PC-3 (cell line): Measurements from ENCODE around the gene TMX3. TPM values are rescaled to one million over a fixed set of nuclear protein-coding genes. Genes with fewer than 3 reads are reported as not detected.

ENCODE experiments used
- ATAC-seq: fragments of 200-7000 bp; cut with Tn5 transposase; 2 replicates; pipeline ENCODE4 v1.9.1; 2020; ENCODE audit warnings: mild to moderate bottlenecking, moderate library complexity
- BruUV-seq: library from RNA; stranded (reverse); fragments of 400-500 nt; replicated peaks from 2 replicates; lab custom pipeline; 2021; lab: Mats Ljungman, UMichigan
- CTCF ChIA-PET: fragments of 300-600 bp; sonication (Branson Sonifier 250); formaldehyde crosslinking; loops from one replicate; lab custom pipeline; 2022; ENCODE audit warnings: antibody characterized with exemption; lab: Charles Lee
- POLR2A ChIA-PET: fragments of 300-600 bp; sonication (Branson Sonifier 250); formaldehyde crosslinking; loops from one replicate; lab custom pipeline; 2022; ENCODE audit warnings: antibody characterized with exemption; ENCODE audit not compliant: unreplicated experiment; lab: Charles Lee
- DNase-seq: peaks from one replicate; pipeline ENCODE4 v3.0.0-alpha.2; 2015
- H2AFZ ChIP-seq: fragments of 300-600 bp; sonication (generic); 2 replicates; pipeline ENCODE4 v1.6.0; 2016; ENCODE audit warnings: antibody characterized with exemption, low read length
- H3F3A ChIP-seq: fragments of 300-600 bp; sonication (generic); one replicate; pipeline ENCODE4 v1.6.0; 2017; ENCODE audit warnings: antibody characterized with exemption, low read length, control low read depth, mild to moderate bottlenecking; ENCODE audit not compliant: unreplicated experiment
- H3K27ac ChIP-seq: fragments of 300-600 bp; sonication (generic); 2 replicates; pipeline ENCODE4 v1.5.1; 2016; ENCODE audit warnings: mild to moderate bottlenecking, low read length
- H3K27me3 ChIP-seq: fragments of 300-600 bp; sonication (generic); 2 replicates; pipeline ENCODE4 v1.6.1; 2016; ENCODE audit warnings: low read length, mixed read lengths
- H3K36me3 ChIP-seq: fragments of 300-600 bp; sonication (generic); 2 replicates; pipeline ENCODE4 v1.6.1; 2016; ENCODE audit warnings: low read depth, mixed run types, low read length, mixed read lengths
- H3K4me1 ChIP-seq: fragments of 300-600 bp; sonication (generic); 2 replicates; pipeline ENCODE4 v1.5.1; 2016; ENCODE audit warnings: low read length; ENCODE audit not compliant: insufficient read depth
- H3K4me2 ChIP-seq: fragments of 300-600 bp; sonication (generic); 2 replicates; pipeline ENCODE4 v1.6.0; 2016; ENCODE audit warnings: low read length
- H3K4me3 ChIP-seq: fragments of 300-600 bp; sonication (generic); 2 replicates; pipeline ENCODE4 v1.5.1; 2016; ENCODE audit warnings: mild to moderate bottlenecking, low read length, mixed read lengths
- H3K79me2 ChIP-seq: fragments of 300-600 bp; sonication (generic); 2 replicates; pipeline ENCODE4 v1.6.1; 2017; ENCODE audit warnings: low read length, mixed read lengths
- H3K9ac ChIP-seq: fragments of 300-600 bp; sonication (generic); 2 replicates; pipeline ENCODE4 v1.6.0; 2016; ENCODE audit warnings: mild to moderate bottlenecking, low read length
- H3K9me2 ChIP-seq: fragments of 300-600 bp; sonication (generic); replicated peaks from 2 replicates; pipeline ENCODE4 v1.6.1; 2016; ENCODE audit warnings: mixed run types, low read length, mixed read lengths
- H3K9me3 ChIP-seq: fragments of 300-600 bp; sonication (generic); 2 replicates; pipeline ENCODE4 v1.6.1; 2016; ENCODE audit warnings: low read length, mixed read lengths
- H4K20me1 ChIP-seq: fragments of 300-600 bp; sonication (generic); 2 replicates; pipeline ENCODE4 v1.6.1; 2016; ENCODE audit warnings: low read length, mixed read lengths
- CTCF ChIP-seq: fragments of 300-600 bp; sonication (generic); conservative IDR thresholded peaks from 2 replicates; pipeline ENCODE4 v1.5.1; 2017; ENCODE audit warnings: antibody characterized with exemption, low read depth, mild to moderate bottlenecking, low read length
- EZH2 ChIP-seq: fragments of 300-600 bp; sonication (generic); IDR thresholded peaks from one replicate; pipeline ENCODE4 v1.6.1; 2017; ENCODE audit warnings: antibody characterized with exemption, mild to moderate bottlenecking, low read length; ENCODE audit not compliant: unreplicated experiment
- EZH2phosphoT487 ChIP-seq: fragments of 300-600 bp; sonication (generic); IDR thresholded peaks from 2 replicates; pipeline ENCODE4 v1.6.1; 2018; ENCODE audit warnings: mild to moderate bottlenecking, antibody characterized with exemption, low read length, borderline replicate concordance
- intact Hi-C: fragments of 100-400 bp; cut with micrococcal nuclease; formaldehyde crosslinking; loops from 2 replicates; pipeline ENCODE4 v1.9.0; 2023
- total RNA-seq: library from RNA; depleted of rRNA; stranded (reverse); fragments of >200 nt; gene quantifications from 2 replicates; pipeline ENCODE4 v1.2.3, GENCODE V29; 2014

The TMX3 gene
- total RNA-seq, 1 experiment from 2014 or later = 50.1 TPM

- Histone ChIP-seq H3K27me3 (no peaks in the 10 kb centered on the region), H3K9ac (peak overlapping the region; percentile 65), H3K27ac (peak overlapping the region; percentile 86), H3K4me2 (no peak overlapping the region), H2AFZ (no peak overlapping the region; the same call in 1 of the 2 replicates), H3K9me3 (no peaks in the 10 kb centered on the region), H3K4me3 (no peak overlapping the region), H3F3A (no peaks in the 10 kb centered on the region), H3K79me2 (no peaks in the 10 kb centered on the region), H3K9me2 (no peaks in the 10 kb centered on the region), H3K4me1 (peaks cover 15% of the 10 kb centered on the region), H4K20me1 (no peaks in the 10 kb centered on the region), H3K36me3 (no peaks in the 10 kb centered on the region)
- peak; percentile 75 for DNase-seq
- BruUV-seq = no TSS peak
- POLR2A ChIA-PET = interaction anchor here (1.0 kb wide), 1 partner anchor 10 kb away, joined by 3 read pairs; no protein-coding TSS in a partner anchor
- ATAC-seq = peak; percentile 91
- intact Hi-C loops = no loop called here
- CTCF ChIA-PET = no interaction called here
- TF ChIP-seq CTCF (no peak), EZH2 (no peak), EZH2phosphoT487 (no peak)
Observed at GRCh38 chr18:68763083-68763482, 48.2 kb upstream of the TMX3 start.

- no TSS peak for BruUV-seq
- Histone ChIP-seq H3K4me3 (no peak overlapping the region), H2AFZ (no peak overlapping the region), H3K4me2 (no peak overlapping the region), H3K9ac (no peak overlapping the region), H3K27me3 (no peaks in the 10 kb centered on the region), H3K9me3 (no peaks in the 10 kb centered on the region), H4K20me1 (no peaks in the 10 kb centered on the region), H3K79me2 (no peaks in the 10 kb centered on the region), H3K36me3 (no peaks in the 10 kb centered on the region), H3K9me2 (no peaks in the 10 kb centered on the region), H3K4me1 (peaks cover 15% of the 10 kb centered on the region), H3F3A (no peaks in the 10 kb centered on the region), H3K27ac (no peak overlapping the region)
- ChIA-PET CTCF (no interaction called here), POLR2A (no interaction called here)
- DNase-seq (no peak), ATAC-seq (no peak)
- TF ChIP-seq CTCF = no peak
- TF ChIP-seq EZH2 = no peak
- no peak for TF ChIP-seq EZH2phosphoT487
- intact Hi-C loops = no loop called here
Observed at GRCh38 chr18:68759308-68759707, 44.4 kb upstream of the TMX3 start.

GRCh38 chr18:68757126-68757525, 42.2 kb upstream of the TMX3 start:
- BruUV-seq = no TSS peak
- no peaks in the 10 kb centered on the region for H3K36me3 ChIP-seq
- H3K79me2 ChIP-seq = no peaks in the 10 kb centered on the region
- H3K27ac ChIP-seq = no peak overlapping the region
- H3K27me3 ChIP-seq = no peaks in the 10 kb centered on the region
- CTCF ChIA-PET = no interaction called here
- H3K4me2 ChIP-seq = no peak overlapping the region
- intact Hi-C loops = no loop called here
- POLR2A ChIA-PET = no interaction called here
- TF ChIP-seq EZH2 = no peak
- TF ChIP-seq EZH2phosphoT487 = no peak
- no peak for TF ChIP-seq CTCF
- no peaks in the 10 kb centered on the region for H3K4me1 ChIP-seq
- H3K9me2 ChIP-seq = no peaks in the 10 kb centered on the region
- no peaks in the 10 kb centered on the region for H3K9me3 ChIP-seq
- ATAC-seq (no peak), DNase-seq (no peak)
- H3F3A ChIP-seq = no peaks in the 10 kb centered on the region
- H3K4me3 ChIP-seq = no peak overlapping the region
- no peaks in the 10 kb centered on the region for H4K20me1 ChIP-seq
- H3K9ac ChIP-seq = no peak overlapping the region
- H2AFZ ChIP-seq = no peak overlapping the region
